HuH-7 (cell line): ENCODE results near the gene STRA6.

Source experiments
- DNase-seq: peaks from one replicate; pipeline ENCODE4 v3.0.0; 2011; ENCODE audit warnings: low spot score

STRA6 gene, protein sequence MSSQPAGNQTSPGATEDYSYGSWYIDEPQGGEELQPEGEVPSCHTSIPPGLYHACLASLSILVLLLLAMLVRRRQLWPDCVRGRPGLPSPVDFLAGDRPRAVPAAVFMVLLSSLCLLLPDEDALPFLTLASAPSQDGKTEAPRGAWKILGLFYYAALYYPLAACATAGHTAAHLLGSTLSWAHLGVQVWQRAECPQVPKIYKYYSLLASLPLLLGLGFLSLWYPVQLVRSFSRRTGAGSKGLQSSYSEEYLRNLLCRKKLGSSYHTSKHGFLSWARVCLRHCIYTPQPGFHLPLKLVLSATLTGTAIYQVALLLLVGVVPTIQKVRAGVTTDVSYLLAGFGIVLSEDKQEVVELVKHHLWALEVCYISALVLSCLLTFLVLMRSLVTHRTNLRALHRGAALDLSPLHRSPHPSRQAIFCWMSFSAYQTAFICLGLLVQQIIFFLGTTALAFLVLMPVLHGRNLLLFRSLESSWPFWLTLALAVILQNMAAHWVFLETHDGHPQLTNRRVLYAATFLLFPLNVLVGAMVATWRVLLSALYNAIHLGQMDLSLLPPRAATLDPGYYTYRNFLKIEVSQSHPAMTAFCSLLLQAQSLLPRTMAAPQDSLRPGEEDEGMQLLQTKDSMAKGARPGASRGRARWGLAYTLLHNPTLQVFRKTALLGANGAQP

DNA sequence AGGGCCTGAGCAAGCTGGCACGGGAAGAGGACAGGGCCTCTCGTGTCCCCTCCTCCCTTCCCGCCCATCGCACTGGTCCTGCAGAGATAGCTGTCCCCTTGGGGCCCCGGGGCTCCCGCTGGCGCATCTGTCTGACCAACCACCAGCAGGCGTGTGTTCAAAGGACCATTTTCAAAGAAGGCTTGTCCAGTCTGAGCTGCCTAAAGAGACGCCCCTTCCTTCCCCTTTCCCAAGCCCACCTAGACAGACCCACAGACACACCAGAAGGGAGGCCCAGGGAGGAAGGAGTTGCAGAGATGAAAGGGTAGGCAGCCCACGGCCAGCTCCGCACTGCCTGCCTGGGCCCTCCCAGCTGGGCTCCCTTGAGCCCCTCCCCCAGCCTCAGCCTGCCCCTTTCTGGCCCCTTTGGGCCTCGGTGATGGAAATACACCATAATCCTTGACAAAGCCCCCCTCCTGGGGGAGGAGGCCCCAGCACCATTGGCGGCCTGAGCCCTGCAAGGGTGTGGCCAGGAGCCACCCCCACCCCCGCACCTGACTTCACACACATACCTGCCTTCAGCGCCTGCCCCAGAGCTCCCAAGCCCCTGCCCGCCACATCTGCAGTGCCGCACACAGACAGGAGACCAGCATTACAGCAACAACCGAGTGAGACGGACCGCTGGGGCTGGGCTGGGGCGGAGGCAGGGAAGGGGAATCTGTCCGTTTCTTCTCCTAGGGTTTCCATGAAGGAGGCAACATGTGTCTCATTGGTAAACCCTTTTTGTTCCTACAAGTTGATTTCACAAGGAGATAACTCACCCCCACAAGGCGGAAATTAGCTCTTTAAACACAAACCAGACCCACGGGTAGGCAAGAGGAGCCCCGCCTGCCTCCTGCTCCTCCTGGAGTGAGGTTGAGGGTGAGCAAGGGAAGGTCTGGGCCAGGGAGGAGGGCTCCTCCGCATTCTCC lies at the start of gene STRA6:
Gene STRA6, minus strand, starts transcription at position 336 of the 950 bp plus-strand sequence. CDS start 520 bp downstream, outside the sequence.
- peak; percentile 69 for DNase-seq

DNA sequence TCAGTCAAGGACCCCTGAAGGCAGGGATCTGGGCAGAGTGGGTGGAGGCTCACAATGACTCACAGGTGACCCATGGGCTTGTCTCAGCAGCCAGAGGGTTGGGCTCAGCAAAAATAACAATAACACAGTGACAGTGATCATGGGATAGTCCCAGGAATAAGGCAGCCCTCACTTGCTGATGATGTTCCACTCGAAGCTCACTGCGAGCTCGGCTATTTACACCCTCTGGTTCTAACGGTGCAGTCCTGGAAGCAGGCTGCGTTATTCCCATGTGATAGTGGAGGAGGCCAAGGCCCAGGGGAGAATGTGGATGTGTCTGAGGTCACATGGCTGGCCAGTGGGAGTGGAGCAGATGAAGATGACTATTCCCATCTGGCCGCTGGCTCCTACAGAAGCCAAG lies 49.7 kb upstream of the STRA6 start:
- DNase-seq, result no peak

DNA sequence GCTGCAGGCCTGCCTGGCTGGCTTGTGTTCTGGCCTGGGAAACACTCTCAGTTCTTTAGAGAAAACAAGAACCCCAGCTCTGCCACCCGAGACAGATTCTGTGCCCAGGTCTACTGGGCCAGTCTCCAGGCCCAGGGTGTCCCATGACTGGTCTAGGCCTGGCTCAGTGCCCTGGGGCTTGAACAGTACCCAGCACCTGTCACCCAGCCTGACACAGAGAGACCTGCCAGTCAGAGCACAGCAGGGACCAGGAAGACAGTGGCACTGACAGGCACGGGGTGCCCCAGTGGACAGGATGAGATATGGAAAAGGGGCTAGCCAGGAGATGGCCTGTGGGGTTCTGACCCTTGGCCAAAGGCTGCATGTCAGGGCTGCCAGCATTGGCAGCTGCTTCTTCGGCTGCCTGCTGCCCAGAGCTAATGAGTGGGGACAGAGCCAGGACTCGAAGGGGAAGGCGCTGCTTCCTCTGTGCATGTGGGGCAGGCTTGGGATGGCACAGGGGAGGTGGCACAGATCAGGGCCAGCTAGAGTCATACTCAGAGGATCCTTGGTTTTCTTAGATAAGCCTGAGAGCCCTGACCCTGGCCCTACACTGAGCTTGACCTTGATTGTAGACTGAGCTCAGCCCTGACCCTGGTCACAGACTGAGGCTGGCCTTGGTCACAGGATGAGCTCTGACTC lies 48.7 kb upstream of the STRA6 start:
- DNase-seq, result no peak

DNA sequence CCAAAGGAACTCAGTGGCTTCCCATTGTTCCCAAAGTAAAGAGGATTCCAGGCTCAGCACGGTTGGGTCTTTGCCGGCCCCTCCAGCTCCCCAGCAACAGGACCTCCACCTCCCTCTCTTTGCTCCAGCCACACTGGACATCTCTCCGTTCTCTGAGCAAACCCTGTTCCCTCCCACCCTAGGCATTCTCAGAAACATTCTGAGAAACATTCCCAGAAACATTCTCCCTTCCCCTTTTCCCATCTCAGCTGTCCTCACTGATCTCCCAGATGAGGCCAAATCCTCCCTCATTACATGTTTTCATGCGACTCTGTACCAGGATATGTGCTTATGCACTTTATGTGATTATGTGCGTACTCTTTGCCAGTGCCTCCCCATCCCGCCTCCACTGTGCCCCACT lies 47.7 kb upstream of the STRA6 start:
- DNase-seq, result no peak

DNA sequence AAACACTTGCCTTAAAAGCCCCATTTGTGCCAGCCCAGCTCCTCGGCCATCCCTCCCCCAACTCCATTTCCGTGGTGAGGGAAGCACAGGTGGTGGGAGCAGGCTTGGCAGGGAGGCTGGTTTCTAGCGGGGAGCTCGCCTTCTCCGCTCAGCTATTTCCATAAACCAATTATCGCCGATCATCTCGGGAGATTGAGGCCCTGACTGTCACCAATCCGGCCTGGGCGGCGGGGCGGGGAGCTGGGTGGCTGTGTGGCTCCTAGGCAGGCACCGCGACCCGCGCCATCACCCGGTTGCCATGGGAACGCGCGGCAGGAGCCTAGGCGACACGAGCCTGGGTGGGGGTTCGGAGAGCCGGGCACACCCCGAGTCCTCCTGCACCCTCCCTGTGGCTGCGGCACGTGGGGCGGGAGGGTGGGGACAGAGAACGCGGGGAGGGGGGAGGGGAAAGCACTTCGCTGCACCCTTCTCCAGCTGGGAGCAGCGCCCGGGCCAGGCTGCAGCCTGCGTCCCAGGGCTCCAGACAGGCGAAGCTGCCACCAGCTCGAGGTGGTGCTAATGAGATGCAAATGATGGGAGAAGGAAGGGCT lies 42.9 kb upstream of the STRA6 start:
- DNase-seq, result no peak

DNA sequence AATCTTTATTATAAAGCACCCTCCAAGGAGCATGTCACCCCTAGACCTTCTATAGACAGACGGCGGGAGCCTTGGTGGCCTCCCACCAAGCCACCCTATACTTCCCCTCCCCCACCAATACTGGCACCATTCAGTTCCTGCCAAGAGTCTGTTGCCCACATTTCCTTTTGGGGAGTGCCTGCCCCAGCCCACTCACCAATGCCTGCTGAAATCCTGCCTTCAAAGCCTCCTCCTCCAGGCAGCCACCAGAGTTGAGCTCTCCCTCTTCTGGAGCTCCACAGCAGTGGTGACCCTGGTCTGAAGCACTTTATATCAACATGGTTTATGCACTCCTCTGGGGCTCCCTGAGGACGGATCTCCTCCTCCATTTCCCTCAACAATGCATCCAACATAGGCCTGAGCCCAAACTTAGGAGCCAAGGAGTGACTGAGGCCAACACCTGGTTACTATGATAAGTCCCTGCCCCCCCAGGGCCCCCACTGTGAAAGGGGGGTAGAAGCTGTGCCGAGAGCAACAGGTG lies 42.3 kb upstream of the STRA6 start:
- no peak for DNase-seq

DNA sequence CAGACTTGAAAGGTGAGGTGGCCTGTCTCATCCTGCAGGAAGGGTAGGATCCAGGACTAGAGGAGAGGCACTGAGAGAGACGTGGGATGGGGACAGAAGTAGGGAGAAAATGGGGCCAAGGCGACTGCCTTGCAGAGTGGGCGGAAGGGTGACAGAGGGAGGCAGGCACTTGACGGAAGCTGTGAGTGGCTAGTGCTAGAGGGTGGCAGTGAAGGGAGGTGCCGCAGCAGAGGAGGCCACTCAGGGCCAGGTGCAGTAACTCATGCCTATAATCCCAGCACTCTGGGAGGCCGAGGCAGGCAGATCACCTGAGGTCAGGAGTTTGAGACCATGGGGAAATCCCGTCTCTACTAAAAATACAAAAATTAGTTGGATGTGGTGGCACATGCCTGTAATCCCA lies 40.8 kb upstream of the STRA6 start:
- no peak for DNase-seq

DNA sequence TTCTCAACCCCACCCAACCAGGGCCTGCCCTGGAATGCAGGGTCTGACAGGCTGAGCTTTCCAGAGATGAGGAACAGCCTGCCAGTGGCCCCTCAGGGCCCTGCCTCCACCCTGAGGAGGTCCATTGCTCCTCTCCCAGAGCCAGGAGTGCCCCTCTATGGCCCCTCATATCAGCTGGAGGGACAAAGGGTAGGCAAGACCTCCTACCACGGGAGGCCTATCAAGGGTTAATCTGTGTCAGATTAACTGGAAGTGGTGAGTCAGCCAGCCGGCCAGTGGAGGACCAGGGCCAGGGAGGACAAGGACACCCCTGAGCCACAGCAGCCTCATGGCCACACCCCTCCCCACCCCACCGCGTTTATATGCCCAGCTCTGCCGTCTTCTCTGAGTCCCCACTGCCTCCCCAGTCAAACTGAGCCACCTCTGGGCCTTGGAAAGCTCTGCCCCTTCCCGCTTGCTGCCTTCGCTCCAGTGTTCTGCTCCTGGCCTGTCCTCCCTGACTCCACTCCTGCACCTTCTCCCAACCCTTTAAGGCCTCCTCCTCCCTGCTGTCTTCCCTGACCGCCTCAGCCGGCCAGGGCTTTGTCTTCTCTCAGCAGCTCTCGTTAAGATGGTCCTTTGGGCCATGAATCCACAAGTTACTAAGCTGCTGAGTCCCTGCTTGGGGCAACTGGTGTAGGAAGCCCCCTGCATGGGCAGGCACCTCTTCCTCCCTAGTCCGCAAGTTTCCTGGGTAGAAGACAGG lies 40.0 kb upstream of the STRA6 start:
- DNase-seq, result no peak

DNA sequence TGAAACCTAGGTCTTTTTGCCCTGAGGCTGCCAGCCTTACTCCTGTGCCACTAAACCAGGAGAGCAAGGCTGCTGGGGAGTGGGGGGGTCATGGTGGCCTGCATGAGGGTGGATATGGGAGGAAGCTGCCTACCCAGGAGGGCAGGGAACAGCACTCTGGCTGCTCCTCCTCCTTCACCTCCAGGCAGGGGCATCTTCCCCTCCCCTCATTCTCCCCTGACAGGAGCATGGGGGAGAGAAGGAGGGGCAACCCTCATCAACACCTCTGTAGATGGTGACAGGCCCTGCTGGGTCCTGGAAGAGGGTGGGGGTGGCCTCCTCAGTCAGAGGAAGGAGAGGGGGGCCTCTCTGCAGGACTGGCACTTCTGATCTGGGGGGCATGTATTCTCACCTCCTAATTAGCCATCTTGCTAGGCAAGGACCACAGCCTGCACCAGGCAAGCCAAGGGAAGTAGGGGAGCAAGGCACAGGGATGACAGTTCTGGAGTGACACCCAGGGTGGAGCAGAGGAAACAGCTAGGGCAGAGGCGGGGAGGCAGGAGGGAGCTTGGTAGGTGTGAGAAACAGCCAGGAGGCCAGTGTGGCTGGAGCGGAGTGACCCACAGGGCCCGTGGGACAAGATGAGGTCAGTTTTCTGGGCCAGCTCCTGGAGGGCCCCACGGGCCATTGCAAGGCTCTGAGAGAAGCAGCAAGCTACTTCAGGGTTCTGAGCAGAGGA lies 38.5 kb upstream of the STRA6 start:
- DNase-seq, result no peak

DNA sequence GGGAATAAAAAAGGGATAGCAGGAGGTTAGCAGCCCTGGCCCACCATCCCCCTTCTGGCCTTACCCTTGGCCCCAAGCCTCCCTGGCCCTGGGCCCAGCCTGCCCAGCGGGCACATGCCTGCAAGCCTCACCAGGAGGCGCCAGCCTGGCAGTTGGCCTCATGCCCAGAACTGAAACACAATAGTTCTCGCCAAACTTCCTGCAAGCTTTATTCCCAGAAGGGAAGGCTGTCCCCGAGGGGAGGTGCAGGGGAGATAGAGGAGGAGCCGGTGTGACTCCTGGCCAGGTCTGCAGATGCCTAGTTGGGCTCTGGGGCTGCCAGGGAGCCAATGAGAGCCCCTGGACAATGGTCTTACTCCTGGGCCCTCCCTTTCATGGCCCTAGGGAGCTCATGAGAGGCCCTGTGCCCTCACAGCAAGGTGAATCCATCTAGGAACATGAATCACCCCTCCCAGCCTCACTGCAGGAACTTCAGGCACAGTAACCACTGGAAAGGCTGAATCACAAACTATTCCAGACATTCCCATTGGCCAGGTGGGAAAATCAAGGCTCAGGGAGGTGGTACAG lies 37.5 kb upstream of the STRA6 start:
- no peak for DNase-seq

DNA sequence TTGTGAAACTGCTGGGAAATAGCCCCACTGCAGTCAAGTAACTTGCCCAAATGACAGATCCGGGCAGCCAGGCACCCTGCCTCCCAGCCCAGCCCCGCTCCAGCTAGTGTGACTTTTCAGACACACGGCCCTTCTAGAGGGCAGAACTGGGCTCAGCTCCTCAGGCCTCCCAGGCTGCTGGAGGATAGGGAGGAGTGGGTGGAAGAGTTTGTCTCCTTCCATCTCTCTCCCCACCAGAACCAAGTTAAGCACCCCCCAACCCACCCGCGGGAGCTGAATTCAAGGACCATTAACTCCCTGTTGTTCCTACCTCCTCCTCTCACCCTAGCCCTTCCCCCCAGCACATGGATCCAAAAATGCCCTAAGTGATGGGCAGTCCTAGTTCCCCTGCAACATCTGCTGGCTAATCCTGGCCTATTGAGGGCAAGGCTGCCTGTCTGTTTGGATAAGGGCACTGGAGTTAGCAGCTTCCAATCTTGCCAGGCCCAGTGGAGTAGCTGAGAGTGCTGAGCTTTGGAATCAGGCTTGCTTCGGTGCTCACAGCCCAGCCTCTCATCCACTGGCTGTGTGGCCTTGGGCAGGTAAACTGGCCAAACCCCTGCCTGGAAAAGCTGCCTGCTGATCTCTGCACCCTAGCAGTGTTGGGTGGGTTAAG lies 36.6 kb upstream of the STRA6 start:
- no peak for DNase-seq

DNA sequence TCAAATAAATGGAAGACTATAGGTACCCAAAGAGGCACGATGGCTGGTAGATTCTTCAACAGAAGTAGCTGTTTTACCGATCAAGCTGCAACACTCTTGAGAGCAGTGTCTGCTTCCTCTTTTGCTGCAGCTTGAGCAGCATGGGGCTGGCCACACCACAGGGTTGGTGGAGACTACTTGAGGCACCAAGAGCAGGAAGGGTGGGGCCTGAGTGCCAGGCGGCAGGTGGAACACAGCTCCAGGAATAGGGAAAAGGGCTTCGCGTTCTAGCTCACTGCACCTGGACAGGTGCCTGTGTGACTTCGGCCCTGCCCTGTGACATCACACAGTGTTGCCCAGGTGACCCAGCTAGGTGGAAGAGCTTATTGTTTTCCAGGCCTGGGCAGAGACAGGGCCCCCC lies 33.4 kb upstream of the STRA6 start, which contains the start of gene CCDC33:
Gene CCDC33, plus strand, starts transcription at position 365 of the 400 bp plus-strand sequence. CDS start 394 bp downstream, outside the sequence.
- DNase-seq, result no peak

DNA sequence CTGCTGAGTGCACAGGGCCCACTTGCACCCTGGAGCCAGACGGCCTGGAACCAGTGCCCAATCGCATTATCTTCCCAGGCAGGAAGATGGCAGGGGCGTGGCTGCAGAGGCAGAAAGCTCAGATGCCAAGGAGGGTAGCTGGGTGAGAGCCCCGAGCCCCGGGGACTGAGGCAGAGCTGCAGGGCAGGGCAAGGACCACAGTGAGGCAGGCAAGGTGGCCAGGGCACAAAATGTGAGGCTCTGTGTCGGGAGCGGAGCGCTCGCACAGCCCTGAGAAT lies 31.9 kb upstream of the STRA6 start:
- DNase-seq, result no peak

DNA sequence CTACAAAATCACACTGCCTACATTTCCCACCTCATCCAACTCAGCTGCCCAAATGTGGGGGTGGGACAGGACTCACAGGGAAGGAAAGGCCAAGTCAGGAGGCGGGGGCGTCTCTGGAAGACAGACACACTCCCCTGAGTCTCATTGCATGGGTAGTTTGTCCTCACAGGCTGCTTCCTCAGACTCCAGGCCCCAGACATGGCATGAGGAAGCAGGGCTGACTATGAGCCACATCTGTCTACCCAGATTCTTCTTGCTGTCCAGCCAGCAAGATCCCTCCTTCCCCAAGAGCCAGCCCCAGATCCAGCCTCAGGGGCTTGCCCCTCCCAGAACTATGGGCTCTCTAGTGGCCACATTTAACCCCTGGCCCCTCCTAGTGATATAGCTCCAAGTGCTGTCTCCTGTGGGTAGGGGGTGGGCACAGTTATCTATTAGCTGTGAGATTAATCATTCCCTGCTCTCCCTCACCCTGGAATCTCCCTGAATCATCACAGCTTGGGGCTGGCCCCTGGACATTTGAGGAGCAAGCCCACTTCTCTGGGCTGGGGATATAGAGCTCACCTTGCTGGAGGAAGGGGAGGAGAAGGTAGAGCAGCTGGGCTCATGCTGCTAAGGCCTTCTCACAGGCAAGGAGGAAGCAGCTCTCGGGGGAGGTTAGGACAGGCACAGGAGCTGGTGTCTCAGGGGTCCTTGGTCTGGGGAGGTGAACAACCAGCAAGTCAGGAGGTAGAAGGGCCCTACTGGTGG lies 31.4 kb upstream of the STRA6 start:
- DNase-seq, result no peak

DNA sequence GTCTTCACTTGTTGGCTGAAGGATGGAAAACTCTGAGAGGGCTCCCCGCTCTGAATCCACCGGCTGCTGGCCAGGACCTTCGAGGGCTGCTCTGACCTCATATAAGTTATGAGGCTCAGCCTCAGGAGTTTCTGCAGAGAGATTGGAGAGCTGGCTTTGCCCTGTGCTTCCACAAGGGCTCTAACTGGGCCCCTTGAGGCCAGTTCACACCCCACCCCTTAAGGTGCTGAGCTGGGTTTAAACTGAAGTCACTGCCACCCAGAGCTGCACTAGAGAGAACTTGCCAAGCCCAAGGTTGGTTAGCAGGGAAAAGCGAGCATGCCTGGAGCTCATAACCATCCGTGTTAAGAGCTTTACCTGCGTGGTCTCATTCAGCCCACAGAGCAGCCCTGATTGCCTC lies 30.8 kb upstream of the STRA6 start:
- DNase-seq, result no peak

DNA sequence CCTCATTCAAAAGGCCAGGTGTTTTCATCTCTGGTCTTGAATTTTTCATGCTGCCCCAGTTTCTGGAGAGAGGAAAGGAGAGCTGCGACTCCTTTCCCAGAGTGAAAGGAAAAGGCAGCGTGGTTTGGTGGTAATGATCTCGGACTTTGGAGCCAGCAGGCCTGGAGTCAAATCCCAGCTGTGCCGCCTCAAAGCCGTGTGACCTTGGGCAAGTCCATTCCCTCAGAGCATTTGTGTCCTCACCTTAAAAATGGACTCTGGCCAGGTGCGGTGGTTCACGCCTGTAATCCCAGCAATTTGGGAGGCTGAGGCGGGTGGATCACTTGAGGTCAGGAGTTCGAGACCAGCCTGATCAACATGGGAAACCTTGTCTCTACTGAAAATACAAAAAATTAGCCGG lies 28.9 kb upstream of the STRA6 start:
- DNase-seq, result no peak

DNA sequence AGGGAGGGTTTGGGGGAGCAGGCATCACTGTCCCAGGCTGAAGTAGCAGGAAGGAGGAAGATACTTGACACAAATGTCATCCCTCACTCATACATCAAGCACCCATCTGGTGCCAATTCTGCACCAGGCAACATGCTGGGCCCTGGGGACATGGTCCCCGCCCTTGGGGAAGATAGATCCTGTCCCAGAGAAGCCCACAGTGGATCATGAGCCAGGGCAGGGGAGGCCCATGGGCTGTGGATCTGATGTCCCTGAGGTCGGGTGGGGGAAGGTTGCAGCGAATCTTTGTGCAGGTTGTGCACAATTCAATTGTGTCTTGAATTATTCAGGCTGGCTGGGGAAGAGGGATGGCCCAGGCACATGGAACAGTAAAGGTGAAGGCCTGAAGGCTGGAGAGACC lies 27.1 kb upstream of the STRA6 start:
- no peak for DNase-seq

DNA sequence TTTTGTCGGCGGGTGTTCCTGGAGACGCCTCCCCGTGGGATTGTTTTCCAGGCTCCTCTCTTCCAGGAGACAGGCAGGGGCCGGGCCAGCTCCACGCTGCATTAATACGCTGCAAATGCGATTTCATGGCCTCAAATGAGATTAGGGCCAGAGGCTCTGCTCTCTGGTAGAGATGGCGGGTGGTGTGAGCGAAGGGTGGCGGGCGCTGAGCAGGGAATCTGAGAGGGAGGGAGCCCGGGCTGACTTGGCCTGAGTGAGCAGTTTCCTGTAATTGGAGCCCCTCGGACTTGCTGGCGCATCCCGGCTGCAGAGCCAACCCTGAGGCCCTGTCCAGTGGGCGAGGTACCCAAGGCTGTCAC lies 26.1 kb upstream of the STRA6 start:
- DNase-seq, result no peak
